Caco-2 (cell line): ENCODE data around the gene RAMP1. TPM values are rescaled to one million over a fixed set of nuclear protein-coding genes. Genes with fewer than 3 reads are reported as not detected.

Source experiments
- BruUV-seq: library from RNA; stranded (reverse); fragments of 400-500 nt; replicated peaks from 2 replicates; lab custom pipeline; 2021; lab: Mats Ljungman, UMichigan
- CTCF ChIA-PET: fragments of 300-600 bp; sonication (Branson Sonifier 250); formaldehyde crosslinking; loops from one replicate; lab custom pipeline; 2022; ENCODE audit warnings: antibody characterized with exemption; lab: Charles Lee
- POLR2A ChIA-PET: fragments of 300-600 bp; sonication (Branson Sonifier 250); formaldehyde crosslinking; loops from one replicate; lab custom pipeline; 2022; ENCODE audit warnings: antibody characterized with exemption; lab: Charles Lee
- DNase-seq, 2 experiments: peaks; one replicate each; pipeline versions ENCODE4 v3.0.0 to v3.0.0-alpha.2; 2020 to 2022
- H3K27me3 ChIP-seq: replicated peaks from 2 replicates; pipeline ENCODE4 v1.6.0; 2011; ENCODE audit warnings: low read length; ENCODE audit not compliant: control insufficient read depth, insufficient read depth
- H3K36me3 ChIP-seq: 2 replicates; pipeline ENCODE4 v1.5.1; 2011; ENCODE audit warnings: low read length; ENCODE audit not compliant: control insufficient read depth, insufficient read depth
- H3K4me1 ChIP-seq: fragments of 250-450 bp; sonication (Bioruptor Pico); 2 replicates; pipeline ENCODE4 v1.5.1; 2020; ENCODE audit warnings: mild to moderate bottlenecking
- H3K4me3 ChIP-seq: 2 replicates; pipeline ENCODE4 v1.5.1; 2011; ENCODE audit warnings: low read depth, mild to moderate bottlenecking, control low read depth, low read length
- H3K9me3 ChIP-seq: fragments of 250-450 bp; sonication (Bioruptor Pico); 2 replicates; pipeline ENCODE4 v1.5.1; 2020; ENCODE audit warnings: mild to moderate bottlenecking, moderate library complexity
- H3K27ac Mint-ChIP-seq: one replicate; pipeline ENCODE4 v1.8.0; 2022; ENCODE audit warnings: mixed read lengths; ENCODE audit not compliant: unreplicated experiment
- H3K27me3 Mint-ChIP-seq: one replicate; pipeline ENCODE4 v1.8.0; 2022; ENCODE audit warnings: mixed read lengths; ENCODE audit not compliant: insufficient read depth, unreplicated experiment
- H3K36me3 Mint-ChIP-seq: one replicate; pipeline ENCODE4 v1.8.0; 2022; ENCODE audit warnings: mild to moderate bottlenecking, mixed read lengths; ENCODE audit not compliant: insufficient read depth, unreplicated experiment
- H3K4me1 Mint-ChIP-seq: one replicate; pipeline ENCODE4 v1.8.0; 2022; ENCODE audit warnings: low read depth, mixed read lengths; ENCODE audit not compliant: unreplicated experiment
- H3K4me3 Mint-ChIP-seq: one replicate; pipeline ENCODE4 v1.8.0; 2022; ENCODE audit warnings: mild to moderate bottlenecking, moderate library complexity, mixed read lengths; ENCODE audit not compliant: unreplicated experiment
- H3K9me3 Mint-ChIP-seq: one replicate; pipeline ENCODE4 v1.8.0; 2022; ENCODE audit warnings: mixed read lengths; ENCODE audit not compliant: unreplicated experiment
- CTCF ChIP-seq, 2 experiments: fragments of 200-600 bp in 1 of 2; IDR thresholded peaks; 1 replicate in 1 of 2; 2 replicates in 1 of 2; pipeline versions ENCODE4 v1.5.1 to v1.8.0; 2011 to 2022; ENCODE audit warnings: antibody characterized with exemption in 1 of 2, control low read depth in 1 of 2, inconsistent platforms in 1 of 2, low read depth in 1 of 2, low read length in 1 of 2, mild to moderate bottlenecking in 1 of 2, moderate library complexity in 1 of 2; ENCODE audit not compliant: insufficient read depth in 1 of 2, severe bottlenecking in 1 of 2, unreplicated experiment in 1 of 2
- intact Hi-C: fragments of 100-400 bp; cut with micrococcal nuclease; formaldehyde crosslinking; loops from one replicate; pipeline ENCODE4 v1.10.0; 2022; ENCODE audit not compliant: unreplicated experiment
- total RNA-seq: library from RNA; stranded (reverse); gene quantifications from 2 replicates; pipeline ENCODE4 v1.2.3, GENCODE V29; 2022

The RAMP1 gene
- total RNA-seq, 1 experiment from 2014 or later, result 2.2 TPM

DNA sequence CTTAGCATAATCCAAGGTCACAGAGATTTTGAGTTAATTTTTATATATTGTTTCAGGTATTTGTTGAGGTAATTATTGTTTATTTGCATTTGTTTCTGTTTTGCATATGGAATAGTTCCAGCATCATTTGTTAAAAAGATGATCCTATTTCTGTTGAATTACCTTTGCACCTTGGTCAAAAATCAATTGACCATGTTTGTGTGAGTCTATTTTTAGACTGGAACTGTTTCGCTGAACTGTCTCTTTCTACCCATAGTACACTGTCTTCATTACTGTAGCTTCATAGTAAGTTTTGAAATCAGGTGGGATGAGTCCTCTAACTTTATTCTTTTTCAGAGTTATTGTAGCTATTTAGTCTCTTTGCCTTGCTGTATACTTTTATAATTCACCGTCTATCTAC lies 28.9 kb upstream of the RAMP1 start:
- Mint-ChIP-seq H3K9me3 (no peaks in the 10 kb centered on the region), H3K36me3 (no peaks in the 10 kb centered on the region), H3K27ac (no peak overlapping the region), H3K4me1 (no peaks in the 10 kb centered on the region), H3K27me3 (peaks cover 2% of the 10 kb centered on the region), H3K4me3 (no peak overlapping the region)
- H3K4me1 ChIP-seq, result no peaks in the 10 kb centered on the region
- no peak for DNase-seq
- ChIA-PET CTCF (no interaction called here), POLR2A (no interaction called here)
- intact Hi-C loops, result no loop called here
- no TSS peak for BruUV-seq
- H3K27me3 ChIP-seq, result no peaks in the 10 kb centered on the region
- no peaks in the 10 kb centered on the region for H3K9me3 ChIP-seq
- no peak overlapping the region for H3K4me3 ChIP-seq
- TF ChIP-seq CTCF (IDR thresholded peaks at IDR 0.05; ENCODE audit: insufficient read depth in 1 of 2, low read depth in 1 of 2, low read length in 1 of 2, severe bottlenecking in 1 of 2, unreplicated experiment in 1 of 2), result no peak
- H3K36me3 ChIP-seq, result no peaks in the 10 kb centered on the region

GRCh38 chr2:237833546-237833945 lies 25.9 kb upstream of the RAMP1 start:
- no peak for DNase-seq
- H3K4me1 ChIP-seq, result no peaks in the 10 kb centered on the region
- Mint-ChIP-seq H3K9me3 (no peaks in the 10 kb centered on the region), H3K27ac (no peak overlapping the region), H3K27me3 (no peaks in the 10 kb centered on the region), H3K4me1 (no peaks in the 10 kb centered on the region), H3K4me3 (no peak overlapping the region), H3K36me3 (no peaks in the 10 kb centered on the region)
- H3K4me3 ChIP-seq, result no peak overlapping the region
- ChIA-PET CTCF (no interaction called here), POLR2A (no interaction called here)
- no TSS peak for BruUV-seq
- H3K9me3 ChIP-seq, result no peaks in the 10 kb centered on the region
- H3K36me3 ChIP-seq, result no peaks in the 10 kb centered on the region
- no peaks in the 10 kb centered on the region for H3K27me3 ChIP-seq
- intact Hi-C loops, result no loop called here
- TF ChIP-seq CTCF (IDR thresholded peaks at IDR 0.05; ENCODE audit: insufficient read depth in 1 of 2, low read depth in 1 of 2, low read length in 1 of 2, severe bottlenecking in 1 of 2, unreplicated experiment in 1 of 2), result no peak

DNA sequence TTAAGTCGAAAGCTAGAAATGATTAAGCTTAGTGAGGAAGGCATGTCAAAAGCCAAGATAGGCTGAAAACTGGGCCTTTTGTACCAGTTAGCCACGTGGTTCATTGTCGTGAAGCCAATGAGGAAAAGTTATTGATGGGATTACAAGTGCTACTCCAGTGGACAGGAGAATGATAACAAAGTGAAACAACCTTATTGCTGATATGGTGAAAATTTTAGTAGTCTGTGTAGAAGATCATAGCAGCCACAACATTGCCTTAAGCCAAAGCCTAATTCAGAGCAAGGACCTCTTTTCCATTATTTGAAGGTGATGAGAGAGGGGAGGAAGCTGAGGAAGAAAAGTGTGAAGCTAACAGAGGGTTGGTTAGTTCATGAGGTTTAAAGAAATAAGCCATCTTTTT lies 24.1 kb upstream of the RAMP1 start:
- intact Hi-C loops, result no loop called here
- Histone ChIP-seq H3K4me3 (no peak overlapping the region), H3K4me1 (no peaks in the 10 kb centered on the region), H3K36me3 (no peaks in the 10 kb centered on the region), H3K27me3 (no peaks in the 10 kb centered on the region), H3K9me3 (no peaks in the 10 kb centered on the region)
- no peak overlapping the region for H3K4me3 Mint-ChIP-seq
- no peaks in the 10 kb centered on the region for H3K27me3 Mint-ChIP-seq
- no peaks in the 10 kb centered on the region for H3K36me3 Mint-ChIP-seq
- no peak for DNase-seq
- H3K9me3 Mint-ChIP-seq, result no peaks in the 10 kb centered on the region
- POLR2A ChIA-PET, result no interaction called here
- no peaks in the 10 kb centered on the region for H3K4me1 Mint-ChIP-seq
- CTCF ChIA-PET, result no interaction called here
- TF ChIP-seq CTCF (IDR thresholded peaks at IDR 0.05; ENCODE audit: insufficient read depth in 1 of 2, low read depth in 1 of 2, low read length in 1 of 2, severe bottlenecking in 1 of 2, unreplicated experiment in 1 of 2), result no peak
- H3K27ac Mint-ChIP-seq, result no peak overlapping the region
- no TSS peak for BruUV-seq
